ENCODE results near the gene CORO1C.

Gene CORO1C

DNA sequence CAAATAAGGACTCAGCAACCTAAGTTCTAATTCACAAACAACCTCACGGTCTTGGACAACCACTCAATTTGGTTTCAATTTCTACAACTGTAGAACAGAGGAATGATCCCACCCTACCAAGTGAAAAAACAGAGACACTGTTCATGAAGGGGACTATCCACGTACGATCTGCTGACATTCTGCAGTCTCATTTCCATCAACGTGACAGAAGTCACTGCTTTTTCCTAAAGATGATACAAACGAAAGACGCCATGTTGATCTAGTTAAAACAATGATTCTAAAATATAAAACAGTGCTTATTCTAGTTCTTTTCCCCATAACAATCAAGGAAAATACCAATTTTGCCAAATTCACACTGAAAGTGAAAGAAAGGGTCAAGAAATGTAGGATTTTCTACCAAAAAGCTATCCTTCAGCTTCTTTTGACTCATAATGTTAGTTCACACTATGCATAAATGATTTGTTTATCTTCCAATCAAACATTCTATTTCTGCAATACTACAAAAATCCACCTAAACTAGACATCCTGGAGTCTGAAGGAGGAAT is 38.1 kb downstream of the CORO1C start:
- no peak overlapping the region for H3K4me3 ChIP-seq (replicated peaks in 1 of 2; ENCODE audit: low read depth in 2 of 2, low read length in 2 of 2)
- TF ChIP-seq, protein P1, sequence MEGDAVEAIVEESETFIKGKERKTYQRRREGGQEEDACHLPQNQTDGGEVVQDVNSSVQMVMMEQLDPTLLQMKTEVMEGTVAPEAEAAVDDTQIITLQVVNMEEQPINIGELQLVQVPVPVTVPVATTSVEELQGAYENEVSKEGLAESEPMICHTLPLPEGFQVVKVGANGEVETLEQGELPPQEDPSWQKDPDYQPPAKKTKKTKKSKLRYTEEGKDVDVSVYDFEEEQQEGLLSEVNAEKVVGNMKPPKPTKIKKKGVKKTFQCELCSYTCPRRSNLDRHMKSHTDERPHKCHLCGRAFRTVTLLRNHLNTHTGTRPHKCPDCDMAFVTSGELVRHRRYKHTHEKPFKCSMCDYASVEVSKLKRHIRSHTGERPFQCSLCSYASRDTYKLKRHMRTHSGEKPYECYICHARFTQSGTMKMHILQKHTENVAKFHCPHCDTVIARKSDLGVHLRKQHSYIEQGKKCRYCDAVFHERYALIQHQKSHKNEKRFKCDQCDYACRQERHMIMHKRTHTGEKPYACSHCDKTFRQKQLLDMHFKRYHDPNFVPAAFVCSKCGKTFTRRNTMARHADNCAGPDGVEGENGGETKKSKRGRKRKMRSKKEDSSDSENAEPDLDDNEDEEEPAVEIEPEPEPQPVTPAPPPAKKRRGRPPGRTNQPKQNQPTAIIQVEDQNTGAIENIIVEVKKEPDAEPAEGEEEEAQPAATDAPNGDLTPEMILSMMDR (IDR thresholded peaks at IDR 0.05; ENCODE audit: low read depth, low read length): no peak
- DNase-seq (ENCODE audit: low read depth in 2 of 2): no peak

- H3K4me3 ChIP-seq (replicated peaks in 1 of 2; ENCODE audit: low read depth in 2 of 2, low read length in 2 of 2): no peak overlapping the region
- TF ChIP-seq, protein P1 (IDR thresholded peaks at IDR 0.05; ENCODE audit: low read depth, low read length): no peak
- DNase-seq (ENCODE audit: low read depth in 2 of 2): peak in 1 of 2 donors; percentile 35
Measured at GRCh38 chr12:108691998-108692808, 39.1 kb downstream of the CORO1C start.

GRCh38 chr12:108691175-108691997 is 39.9 kb downstream of the CORO1C start:
- peak overlapping the region in 1 of 2 donors; percentile 19 for H3K4me3 ChIP-seq (replicated peaks in 1 of 2; ENCODE audit: low read depth in 2 of 2, low read length in 2 of 2)

DNA sequence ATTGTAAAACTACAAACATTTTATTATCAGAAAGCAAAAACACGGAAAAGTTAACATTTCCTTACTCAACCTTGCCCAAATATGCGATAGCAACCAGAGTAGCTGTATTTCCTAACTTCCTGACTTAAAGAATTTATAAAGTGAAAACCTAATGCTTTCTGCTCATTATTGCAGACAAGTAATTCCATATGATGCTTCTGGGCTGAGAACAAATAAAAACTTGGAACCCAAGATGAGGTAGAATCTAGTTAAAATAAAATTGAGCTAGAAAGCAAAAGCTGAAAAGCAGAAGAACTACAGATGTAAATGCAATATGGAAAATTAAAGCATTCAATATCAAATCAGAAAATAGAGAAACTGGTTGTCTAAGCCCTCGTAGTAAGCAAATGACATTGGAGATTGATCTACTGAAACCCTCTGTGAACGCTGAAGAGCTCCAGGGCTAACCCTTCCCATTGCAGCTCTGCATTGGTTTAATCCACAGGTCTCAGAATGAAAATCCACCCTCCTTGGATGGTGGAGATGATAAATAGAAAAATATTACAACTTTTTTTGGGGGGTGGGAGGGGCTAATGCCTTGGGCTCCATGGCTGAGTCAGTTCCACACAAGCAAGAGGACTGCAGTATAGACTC is 40.7 kb downstream of the CORO1C start:
- DNase-seq (ENCODE audit: low read depth in 2 of 2): no peak
- H3K4me3 ChIP-seq (replicated peaks in 1 of 2; ENCODE audit: low read depth in 2 of 2, low read length in 2 of 2): peak overlapping the region in 1 of 2 donors; percentile 19
- TF ChIP-seq, protein P1 (IDR thresholded peaks at IDR 0.05; ENCODE audit: low read depth, low read length): no peak

More at GRCh38 chr12:108691175-108691997, 39.9 kb downstream of the CORO1C start:
- DNase-seq (ENCODE audit: low read depth in 2 of 2): peak; percentile 99
- TF ChIP-seq, protein P1 (IDR thresholded peaks at IDR 0.05; ENCODE audit: low read depth, low read length): peak; percentile 57

DNA sequence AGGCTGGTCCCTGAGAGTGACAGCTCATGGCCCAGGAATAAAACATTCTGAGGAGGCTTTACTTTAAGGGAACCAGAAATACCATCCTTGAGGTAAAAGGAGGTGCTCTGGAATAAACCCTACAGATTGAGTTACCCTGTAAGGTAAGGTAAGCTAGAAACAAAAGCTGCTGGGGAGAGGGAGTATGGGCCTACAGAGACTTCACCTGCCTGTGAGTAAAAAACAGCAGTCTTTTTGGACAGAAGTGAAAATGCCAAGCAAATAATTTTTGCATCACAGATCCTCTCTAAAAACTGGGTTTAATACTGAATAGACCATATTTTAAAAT is 41.2 kb downstream of the CORO1C start:
- no peak for DNase-seq (ENCODE audit: low read depth in 2 of 2)
- no peak overlapping the region for H3K4me3 ChIP-seq (replicated peaks in 1 of 2; ENCODE audit: low read depth in 2 of 2, low read length in 2 of 2)
- TF ChIP-seq, protein P1 (IDR thresholded peaks at IDR 0.05; ENCODE audit: low read depth, low read length): no peak
